GM23248 (cell line): ENCODE measurements around the gene DPPA4. TPM values are rescaled to one million over a fixed set of nuclear protein-coding genes. Genes with fewer than 3 reads are reported as not detected.

Experiments
- DNase-seq: peaks from one replicate; pipeline ENCODE4 v3.0.0-alpha.2; 2015
- H2AFZ ChIP-seq: fragments of 200-600 bp; sonication (generic); 2 replicates; pipeline ENCODE4 v1.6.1; 2016; ENCODE audit warnings: antibody characterized with exemption
- H3F3A ChIP-seq: fragments of 200-600 bp; sonication (generic); 2 replicates; pipeline ENCODE4 v1.6.1; 2016; ENCODE audit warnings: mild to moderate bottlenecking, antibody characterized with exemption, mixed run types; ENCODE audit not compliant: insufficient read depth
- H3K27ac ChIP-seq: fragments of 200-600 bp; sonication (generic); 2 replicates; pipeline ENCODE4 v1.5.1; 2016; ENCODE audit warnings: mild to moderate bottlenecking
- H3K27me3 ChIP-seq: fragments of 200-600 bp; sonication (generic); replicated peaks from 2 replicates; pipeline ENCODE4 v1.6.1; 2016; ENCODE audit warnings: mild to moderate bottlenecking; ENCODE audit not compliant: insufficient read depth
- H3K36me3 ChIP-seq: fragments of 200-600 bp; sonication (generic); 2 replicates; pipeline ENCODE4 v1.6.1; 2016; ENCODE audit warnings: low read depth, mild to moderate bottlenecking
- H3K4me1 ChIP-seq: fragments of 200-600 bp; sonication (generic); 2 replicates; pipeline ENCODE4 v1.6.1; 2016; ENCODE audit warnings: mild to moderate bottlenecking; ENCODE audit not compliant: insufficient read depth
- H3K4me2 ChIP-seq: fragments of 200-600 bp; sonication (generic); one replicate; pipeline ENCODE4 v1.6.1; 2016; ENCODE audit warnings: mild to moderate bottlenecking; ENCODE audit not compliant: unreplicated experiment
- H3K4me3 ChIP-seq: fragments of 200-600 bp; sonication (generic); 2 replicates; pipeline ENCODE4 v1.5.1; 2016; ENCODE audit warnings: mild to moderate bottlenecking
- H3K79me2 ChIP-seq: fragments of 200-600 bp; sonication (generic); 2 replicates; pipeline ENCODE4 v1.6.1; 2016; ENCODE audit warnings: mild to moderate bottlenecking; ENCODE audit not compliant: insufficient read depth
- H3K9ac ChIP-seq: fragments of 200-600 bp; sonication (generic); 2 replicates; pipeline ENCODE4 v1.6.1; 2016; ENCODE audit warnings: mild to moderate bottlenecking
- H3K9me2 ChIP-seq: fragments of 200-600 bp; sonication (generic); 2 replicates; pipeline ENCODE4 v1.6.1; 2016; ENCODE audit warnings: mixed run types, mild to moderate bottlenecking, moderate library complexity; ENCODE audit not compliant: insufficient read depth
- H3K9me3 ChIP-seq: fragments of 200-600 bp; sonication (generic); one replicate; pipeline ENCODE4 v1.6.1; 2017; ENCODE audit warnings: low read depth
- H4K20me1 ChIP-seq: fragments of 200-600 bp; sonication (generic); 2 replicates; pipeline ENCODE4 v1.6.0; 2016; ENCODE audit not compliant: insufficient read depth
- EZH2 ChIP-seq: fragments of 200-600 bp; sonication (generic); IDR thresholded peaks from 2 replicates; pipeline ENCODE4 v1.6.1; 2018; ENCODE audit warnings: antibody characterized with exemption, mild to moderate bottlenecking; ENCODE audit not compliant: insufficient read depth, poor library complexity, severe bottlenecking
- EZH2phosphoT487 ChIP-seq: fragments of 200-600 bp; sonication (generic); IDR thresholded peaks from 2 replicates; pipeline ENCODE4 v1.6.1; 2018; ENCODE audit warnings: antibody characterized with exemption, moderate library complexity, mild to moderate bottlenecking, low read depth; ENCODE audit not compliant: insufficient read depth
- WGBS, 2 experiments: methylation state at CpG; one replicate each; pipeline ENCODE4 v1.1.6; 2015 to 2017; ENCODE audit warnings: low lambda C conversion rate in 2 of 2, low coverage in 1 of 2; ENCODE audit errors: missing lambda C conversion rate in 2 of 2; 5-methylcytosine and 5-hydroxymethylcytosine counted together
- in situ Hi-C: fragments of 300-500 bp; cut with MboI; formaldehyde crosslinking; loops from 2 replicates; pipeline ENCODE4 v1.15.0; 2020
- polyA plus RNA-seq: library from polyadenylated mRNA; unstranded; fragments of >200 nt; fragmentation: Nextera tagmentation; extraction: Ambion mirVana; gene quantifications from 2 replicates; pipeline ENCODE4 v1.2.1, GENCODE V29; 2016
- total RNA-seq: library from RNA; depleted of rRNA; stranded (reverse); fragments of >200 nt; shearing (Covaris generic); gene quantifications from 2 replicates; pipeline ENCODE4 v1.2.3, GENCODE V29; 2014

DPPA4 gene
- total and polyA plus RNA-seq, 2 experiments from 2014 or later: 0.15 TPM; not detected in 1

- in situ Hi-C loops: no loop called here
- Histone ChIP-seq H2AFZ (peak overlapping the region; percentile 95), H3K4me1 (no peaks in the 10 kb centered on the region), H3K9me2 (no peaks in the 10 kb centered on the region), H3K27ac (no peak overlapping the region), H3K4me2 (peak overlapping the region; percentile 90), H3K36me3 (no peaks in the 10 kb centered on the region), H3K9me3 (no peaks in the 10 kb centered on the region), H3K4me3 (peak overlapping the region; percentile 74), H3K9ac (peak overlapping the region; percentile 41; the same call in 1 of the 2 replicates), H3F3A (no peaks in the 10 kb centered on the region), H4K20me1 (no peaks in the 10 kb centered on the region), H3K27me3 (no peaks in the 10 kb centered on the region; the same call in 1 of the 2 replicates), H3K79me2 (no peaks in the 10 kb centered on the region)
- TF ChIP-seq EZH2phosphoT487: no peak
- TF ChIP-seq EZH2: no peak
- 5% methylated on average over 17 of the region's 17 CpGs for WGBS, 2 experiments
- DNase-seq: peak; percentile 54
Observed at GRCh38 chr3:109336291-109336861, 970 bp downstream of the DPPA4 start.

GRCh38 chr3:109334572-109334971 is 2.8 kb downstream of the DPPA4 start:
- H3K4me2 ChIP-seq: no peak overlapping the region
- H4K20me1 ChIP-seq: no peaks in the 10 kb centered on the region
- no peaks in the 10 kb centered on the region for H3K9me2 ChIP-seq
- no peaks in the 10 kb centered on the region for H3F3A ChIP-seq
- H3K9me3 ChIP-seq: no peaks in the 10 kb centered on the region
- H3K27ac ChIP-seq: no peak overlapping the region
- no peak for TF ChIP-seq EZH2
- TF ChIP-seq EZH2phosphoT487: no peak
- no peaks in the 10 kb centered on the region; the same call in 1 of the 2 replicates for H3K27me3 ChIP-seq
- H3K4me3 ChIP-seq: no peak overlapping the region
- H2AFZ ChIP-seq: no peak overlapping the region
- H3K9ac ChIP-seq: no peak overlapping the region
- in situ Hi-C loops: no loop called here
- H3K36me3 ChIP-seq: no peaks in the 10 kb centered on the region
- 63 to 68% methylated on average over 1 of the region's 1 CpG for WGBS, 2 experiments
- H3K79me2 ChIP-seq: no peaks in the 10 kb centered on the region
- DNase-seq: no peak
- H3K4me1 ChIP-seq: no peaks in the 10 kb centered on the region

- WGBS, 2 experiments: 53 to 58% methylated on average over 5 of the region's 5 CpGs
- Histone ChIP-seq H3K4me3 (no peak overlapping the region), H3K9ac (no peak overlapping the region), H3K27me3 (no peaks in the 10 kb centered on the region), H3K4me2 (no peak overlapping the region), H3F3A (no peaks in the 10 kb centered on the region), H3K9me2 (no peaks in the 10 kb centered on the region), H3K4me1 (no peaks in the 10 kb centered on the region), H2AFZ (no peak overlapping the region), H3K36me3 (no peaks in the 10 kb centered on the region), H3K9me3 (no peaks in the 10 kb centered on the region), H3K79me2 (no peaks in the 10 kb centered on the region), H4K20me1 (no peaks in the 10 kb centered on the region), H3K27ac (no peak overlapping the region)
- no peak for DNase-seq
- in situ Hi-C loops: no loop called here
- TF ChIP-seq EZH2phosphoT487 (no peak), EZH2 (no peak)
Observed at GRCh38 chr3:109331692-109332091, 5.7 kb downstream of the DPPA4 start.

GRCh38 chr3:109330405-109330804 is 6.9 kb downstream of the DPPA4 start:
- in situ Hi-C loops: no loop called here
- Histone ChIP-seq H3K4me3 (no peak overlapping the region), H3K4me1 (no peaks in the 10 kb centered on the region), H3K9me3 (no peaks in the 10 kb centered on the region), H4K20me1 (no peaks in the 10 kb centered on the region), H3K79me2 (no peaks in the 10 kb centered on the region), H3F3A (no peaks in the 10 kb centered on the region), H3K27ac (no peak overlapping the region), H3K9ac (no peak overlapping the region), H3K4me2 (no peak overlapping the region), H3K36me3 (no peaks in the 10 kb centered on the region), H2AFZ (no peak overlapping the region), H3K9me2 (no peaks in the 10 kb centered on the region), H3K27me3 (no peaks in the 10 kb centered on the region)
- DNase-seq: no peak
- no peak for TF ChIP-seq EZH2phosphoT487
- TF ChIP-seq EZH2: no peak
- whole genome bisulfite sequencing, 2 experiments: 43% methylated on average over 7 of the region's 7 CpGs
